ENCODE measurements around the gene SIRT4.

The SIRT4 gene

DNA sequence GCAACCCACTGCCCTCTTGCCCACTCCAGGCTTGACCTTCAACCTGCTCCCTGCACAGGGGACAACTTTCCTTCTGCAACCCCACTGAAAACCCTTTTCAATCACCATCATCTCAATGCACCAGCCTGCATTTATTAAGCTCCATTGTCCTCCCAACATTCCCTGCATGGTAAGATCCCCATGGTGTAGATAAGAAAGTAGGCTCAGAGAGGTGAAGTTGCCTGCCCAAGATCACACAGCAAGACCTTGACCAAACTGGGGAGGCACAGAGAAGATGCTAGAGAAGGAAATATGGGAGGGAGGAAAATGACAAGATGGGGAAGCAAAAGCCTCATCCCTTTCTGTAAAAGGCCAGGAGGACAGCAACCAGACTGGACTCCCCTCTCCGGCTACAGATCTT, 57.0 kb downstream of the SIRT4 start:
- H3K79me2 ChIP-seq: no peaks in the 10 kb centered on the region
- no peak overlapping the region for H3K4me2 ChIP-seq (ENCODE audit: low read length)
- H3K27me3 ChIP-seq (ENCODE audit: control insufficient read depth, insufficient read depth, low read length): no peaks in the 10 kb centered on the region
- no peaks in the 10 kb centered on the region for H3K36me3 ChIP-seq (ENCODE audit: control insufficient read depth, insufficient read depth, low read length)
- TF ChIP-seq, protein P1, sequence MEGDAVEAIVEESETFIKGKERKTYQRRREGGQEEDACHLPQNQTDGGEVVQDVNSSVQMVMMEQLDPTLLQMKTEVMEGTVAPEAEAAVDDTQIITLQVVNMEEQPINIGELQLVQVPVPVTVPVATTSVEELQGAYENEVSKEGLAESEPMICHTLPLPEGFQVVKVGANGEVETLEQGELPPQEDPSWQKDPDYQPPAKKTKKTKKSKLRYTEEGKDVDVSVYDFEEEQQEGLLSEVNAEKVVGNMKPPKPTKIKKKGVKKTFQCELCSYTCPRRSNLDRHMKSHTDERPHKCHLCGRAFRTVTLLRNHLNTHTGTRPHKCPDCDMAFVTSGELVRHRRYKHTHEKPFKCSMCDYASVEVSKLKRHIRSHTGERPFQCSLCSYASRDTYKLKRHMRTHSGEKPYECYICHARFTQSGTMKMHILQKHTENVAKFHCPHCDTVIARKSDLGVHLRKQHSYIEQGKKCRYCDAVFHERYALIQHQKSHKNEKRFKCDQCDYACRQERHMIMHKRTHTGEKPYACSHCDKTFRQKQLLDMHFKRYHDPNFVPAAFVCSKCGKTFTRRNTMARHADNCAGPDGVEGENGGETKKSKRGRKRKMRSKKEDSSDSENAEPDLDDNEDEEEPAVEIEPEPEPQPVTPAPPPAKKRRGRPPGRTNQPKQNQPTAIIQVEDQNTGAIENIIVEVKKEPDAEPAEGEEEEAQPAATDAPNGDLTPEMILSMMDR (IDR thresholded peaks at IDR 0.05): no peak
- H3K27ac ChIP-seq: no peak overlapping the region
- peaks cover 6% of the 10 kb centered on the region for H3K4me1 ChIP-seq
- H3K9me3 ChIP-seq (ENCODE audit: control insufficient read depth, low read length): no peaks in the 10 kb centered on the region
- H3K4me3 ChIP-seq (ENCODE audit: low read depth, low read length): no peak overlapping the region
- no peak overlapping the region for H2AFZ ChIP-seq
- no peak overlapping the region for H3K9ac ChIP-seq

DNA sequence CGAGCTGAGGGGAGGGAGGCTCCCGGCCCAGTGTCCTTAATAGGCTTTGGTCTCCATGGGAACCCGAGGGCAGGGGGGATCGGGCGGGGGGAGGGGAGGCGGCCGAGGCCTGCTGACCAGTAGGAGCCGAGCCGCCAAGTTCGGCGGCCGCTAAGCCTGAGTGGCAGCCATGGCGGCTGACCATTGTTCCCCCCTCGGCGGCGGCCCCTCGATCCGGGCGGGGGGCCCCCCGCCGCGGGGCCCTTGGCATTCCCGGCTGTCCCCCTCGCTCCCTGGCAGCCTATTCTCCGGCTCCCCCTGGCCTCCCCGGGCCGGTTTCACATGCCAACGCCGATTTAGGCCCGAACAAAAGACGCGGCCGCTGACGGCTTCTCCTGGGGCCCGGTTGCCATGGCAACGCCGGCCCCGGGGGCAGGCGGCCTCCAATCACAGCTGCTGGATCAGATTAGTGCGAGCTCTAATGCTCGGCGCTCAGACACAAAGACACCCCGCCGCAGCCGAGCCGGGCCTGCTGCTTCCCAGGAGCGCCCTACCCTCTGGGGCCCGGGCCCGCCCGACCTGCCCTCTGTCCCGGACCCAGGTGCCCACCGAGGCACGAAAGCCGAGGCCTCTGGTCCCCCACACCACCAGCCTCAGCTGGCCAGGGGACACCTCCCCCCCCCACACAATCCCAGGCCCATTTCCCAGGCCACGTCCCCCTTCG, 59.5 kb downstream of the SIRT4 start:
- Histone ChIP-seq H3K36me3 (ENCODE audit: control insufficient read depth, insufficient read depth, low read length) (no peaks in the 10 kb centered on the region), H3K79me2 (no peaks in the 10 kb centered on the region), H3K4me1 (peaks cover 10% of the 10 kb centered on the region), H3K4me3 (ENCODE audit: low read depth, low read length) (no peak overlapping the region), H3K4me2 (ENCODE audit: low read length) (no peak overlapping the region), H3K27me3 (ENCODE audit: control insufficient read depth, insufficient read depth, low read length) (no peaks in the 10 kb centered on the region), H3K9me3 (ENCODE audit: control insufficient read depth, low read length) (no peaks in the 10 kb centered on the region), H3K27ac (peak overlapping the region; percentile 7), H2AFZ (peak overlapping the region; percentile 89), H3K9ac (peak overlapping the region; percentile 42)
- TF ChIP-seq, protein P1 (IDR thresholded peaks at IDR 0.05): no peak
